ENCODE data around the gene EHMT1. TPM values are rescaled to one million over a fixed set of nuclear protein-coding genes. Genes with fewer than 3 reads are reported as not detected.

EHMT1 gene
- total RNA-seq, 6 experiments from 2014 or later, result 26.8 to 51.9 (median 36.7) TPM

DNA sequence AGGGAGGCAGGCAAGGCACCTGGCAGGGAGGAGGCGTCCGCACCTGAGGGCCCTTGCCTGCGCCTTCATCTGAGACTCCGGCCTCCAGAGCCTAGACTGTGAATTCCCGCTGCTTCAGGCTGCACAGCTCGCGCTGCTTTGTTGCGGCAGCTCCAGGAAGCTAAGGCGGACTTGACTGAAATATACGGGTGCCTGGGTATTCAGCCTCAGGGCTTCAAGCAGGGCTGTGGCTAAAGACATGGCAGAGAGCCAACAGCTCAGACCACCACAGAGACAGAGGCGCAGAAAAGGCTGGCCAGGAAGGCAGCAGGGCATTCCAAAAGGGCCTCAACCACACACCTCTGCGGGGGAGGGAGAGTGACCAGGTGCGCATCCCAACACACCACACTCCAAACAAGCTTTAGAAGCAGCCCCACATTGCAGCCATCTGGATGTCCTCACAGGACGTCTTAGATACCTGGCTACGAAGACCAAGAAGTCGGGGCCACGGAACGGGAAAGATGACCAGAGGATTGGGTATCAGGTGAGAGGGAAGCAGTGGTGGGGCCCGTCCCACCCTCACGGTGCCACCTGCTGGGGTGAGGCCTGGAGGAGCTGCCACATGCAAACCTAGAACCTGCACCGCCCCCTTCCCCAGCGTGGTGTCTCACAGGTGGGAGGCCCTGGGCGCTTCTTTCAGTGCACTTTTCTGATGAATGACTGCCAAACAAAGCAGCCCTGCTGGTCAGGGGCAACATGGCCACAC, 38.4 kb upstream of the EHMT1 start:
- H3K36me3 ChIP-seq, result peaks cover 0 to 11% (median 3%) of the 10 kb centered on the region in 4 donors
- no peak for DNase-seq
- no peak for TF ChIP-seq POLR2A (IDR thresholded peaks at IDR 0.05)
- no peak for TF ChIP-seq CTCF (IDR thresholded peaks at IDR 0.05)
- H3K27me3 ChIP-seq, result no peaks in the 10 kb centered on the region
- H3K4me3 ChIP-seq, result no peak overlapping the region
- no peak overlapping the region for H3K27ac ChIP-seq
- ATAC-seq, result no peak
- intact Hi-C loops (cut with DNase I), result no loop called here
- H3K4me1 ChIP-seq, result peaks cover 0 to 29% (median 5%) of the 10 kb centered on the region in 4 donors
- no CpG with 5 or more reads among the region's 23 CpGs for WGBS (ENCODE audit: insufficient coverage, low coverage, low lambda C conversion rate, missing lambda C conversion rate)
- no peaks in the 10 kb centered on the region for H3K9me3 ChIP-seq

DNA sequence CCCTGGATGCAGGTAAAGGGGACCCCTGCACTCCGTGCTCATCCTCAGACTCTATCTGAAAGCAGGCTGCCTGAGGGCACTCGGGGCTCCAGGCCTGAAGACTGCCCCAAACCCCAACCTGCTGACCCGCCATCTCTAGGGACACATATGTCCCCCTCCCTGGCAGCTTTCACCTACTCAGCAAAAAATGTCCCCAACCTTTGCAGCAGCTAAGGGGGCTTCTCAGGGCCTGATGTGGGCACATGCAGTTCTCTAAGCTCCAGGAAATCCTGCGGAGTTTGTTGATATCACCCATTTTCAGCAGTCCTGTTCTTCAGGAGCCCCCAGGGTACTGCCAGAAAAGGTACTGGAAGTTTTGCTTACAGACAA, 37.9 kb upstream of the EHMT1 start:
- no peak for TF ChIP-seq POLR2A (IDR thresholded peaks at IDR 0.05)
- no peak for TF ChIP-seq CTCF (IDR thresholded peaks at IDR 0.05)
- H3K27me3 ChIP-seq, result no peaks in the 10 kb centered on the region
- intact Hi-C loops (cut with DNase I), result no loop called here
- H3K4me3 ChIP-seq, result no peak overlapping the region
- no peak for DNase-seq
- no peak for ATAC-seq
- peaks cover 0 to 5% (median 1%) of the 10 kb centered on the region in 4 donors for H3K36me3 ChIP-seq
- no peak overlapping the region for H3K27ac ChIP-seq
- 100% methylated on average over 1 of the region's 4 CpGs for WGBS (ENCODE audit: insufficient coverage, low coverage, low lambda C conversion rate, missing lambda C conversion rate)
- peaks cover 0 to 28% (median 5%) of the 10 kb centered on the region in 4 donors for H3K4me1 ChIP-seq
- H3K9me3 ChIP-seq, result no peaks in the 10 kb centered on the region

GRCh38 chr9:137581361-137582285, 37.2 kb upstream of the EHMT1 start:
- Histone ChIP-seq H3K27ac (no peak overlapping the region), H3K4me3 (no peak overlapping the region), H3K9me3 (no peaks in the 10 kb centered on the region), H3K27me3 (no peaks in the 10 kb centered on the region), H3K36me3 (peaks cover 0 to 7% (median under 1%) of the 10 kb centered on the region in 4 donors), H3K4me1 (peaks cover 0 to 21% (median 5%) of the 10 kb centered on the region in 4 donors)
- 87% methylated on average over 10 of the region's 22 CpGs for WGBS (ENCODE audit: insufficient coverage, low coverage, low lambda C conversion rate, missing lambda C conversion rate)
- ATAC-seq (no peak), DNase-seq (no peak)
- TF ChIP-seq POLR2A (IDR thresholded peaks at IDR 0.05) (no peak), CTCF (IDR thresholded peaks at IDR 0.05) (no peak)
- intact Hi-C loops (cut with DNase I), result no loop called here

GRCh38 chr9:137582286-137582860, 36.4 kb upstream of the EHMT1 start:
- Histone ChIP-seq H3K27ac (no peak overlapping the region), H3K4me3 (no peak overlapping the region), H3K36me3 (peaks cover 0 to 14% (median under 1%) of the 10 kb centered on the region in 4 donors), H3K9me3 (no peaks in the 10 kb centered on the region), H3K27me3 (no peaks in the 10 kb centered on the region), H3K4me1 (peaks cover 0 to 15% (median 2%) of the 10 kb centered on the region in 4 donors)
- ATAC-seq (no peak), DNase-seq (no peak)
- WGBS (ENCODE audit: insufficient coverage, low coverage, low lambda C conversion rate, missing lambda C conversion rate), result 42% methylated on average over 6 of the region's 20 CpGs
- TF ChIP-seq POLR2A (IDR thresholded peaks at IDR 0.05), result no peak
- peak; percentile 14 to 37 (median 28) for TF ChIP-seq CTCF (IDR thresholded peaks at IDR 0.05)
- intact Hi-C loops (cut with DNase I), result no loop called here

Measured in right lobe of liver (tissue), 6 donors.